HG03039 (cell line): ENCODE data around the gene SORCS2.
"Not testable (repeated sequence)": the region's sequence is repeated elsewhere in the genome, so short reads cannot be mapped to it uniquely, and the experiment has no call there.

Experiments used
- ATAC-seq: cut with Tn5 transposase; IDR thresholded peaks from one replicate; pipeline ENCODE4 v1.9.1; 2021; ENCODE audit warnings: mild to moderate bottlenecking, moderate library complexity; ENCODE audit not compliant: unreplicated experiment

Gene SORCS2

DNA sequence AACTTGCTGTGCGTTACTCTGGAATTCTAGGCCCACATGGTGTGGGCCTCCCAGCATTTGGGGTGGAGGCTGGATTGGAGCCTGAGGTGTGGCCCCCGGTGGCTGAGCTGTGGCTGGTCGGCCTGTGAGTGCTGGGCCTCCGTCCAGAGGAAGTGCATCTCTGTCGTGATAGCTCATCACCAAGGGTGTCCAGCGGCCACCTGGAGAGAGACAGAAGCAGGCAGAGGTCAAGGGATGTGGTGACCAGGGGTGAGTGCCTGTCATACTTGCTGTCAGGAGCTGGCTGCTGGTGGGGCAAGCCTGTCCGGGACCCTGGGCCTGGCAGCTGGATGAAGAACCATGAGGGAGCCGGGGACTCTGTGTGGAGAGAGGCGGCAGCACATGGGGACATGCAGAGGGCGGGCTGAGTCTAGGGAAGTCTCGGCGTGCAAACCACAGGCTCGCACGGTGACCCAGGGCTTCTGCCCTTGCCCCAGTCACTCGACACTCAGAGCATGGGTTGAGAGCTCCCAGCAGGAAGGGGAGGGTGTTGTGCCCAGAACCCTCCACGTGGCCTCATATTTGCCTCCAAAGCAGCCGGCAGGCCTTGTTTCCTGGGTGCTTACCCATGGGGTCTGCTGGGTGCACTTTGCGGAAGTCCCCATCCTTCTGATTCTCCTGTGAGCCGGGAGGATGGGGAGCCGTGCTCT is 6.2 kb downstream of the SORCS2 start:
- ATAC-seq: no peak

DNA sequence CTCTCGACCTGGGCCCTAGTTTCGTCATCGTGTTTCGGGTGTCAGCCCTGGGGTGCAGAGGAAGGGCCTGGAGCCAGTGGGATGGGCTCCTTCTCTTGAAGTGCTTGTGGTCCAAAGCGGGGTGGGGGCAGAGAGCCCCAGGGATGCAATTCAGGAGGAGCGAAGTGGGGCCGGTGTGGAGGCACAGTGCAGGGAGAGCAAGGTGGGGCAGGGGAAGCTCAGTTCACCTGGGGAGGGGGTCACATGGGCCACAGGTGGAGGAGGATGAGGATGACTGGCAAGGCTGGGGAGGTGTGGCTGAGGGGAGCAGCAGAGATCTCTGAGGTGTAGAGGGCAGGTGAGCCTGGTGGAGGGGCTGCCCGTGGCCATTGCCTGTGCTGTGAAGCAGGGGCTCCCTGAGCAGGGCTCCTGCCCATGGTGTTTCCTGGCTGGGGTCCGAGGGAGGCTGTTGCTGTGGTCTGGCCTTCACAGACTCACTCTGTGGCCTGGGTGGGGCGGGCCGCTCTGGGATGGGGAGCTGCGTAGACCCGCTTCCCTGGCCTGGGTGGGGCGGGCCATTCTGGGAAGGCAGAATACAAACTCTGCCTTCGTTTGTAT is 6.9 kb downstream of the SORCS2 start:
- ATAC-seq: no peak

DNA sequence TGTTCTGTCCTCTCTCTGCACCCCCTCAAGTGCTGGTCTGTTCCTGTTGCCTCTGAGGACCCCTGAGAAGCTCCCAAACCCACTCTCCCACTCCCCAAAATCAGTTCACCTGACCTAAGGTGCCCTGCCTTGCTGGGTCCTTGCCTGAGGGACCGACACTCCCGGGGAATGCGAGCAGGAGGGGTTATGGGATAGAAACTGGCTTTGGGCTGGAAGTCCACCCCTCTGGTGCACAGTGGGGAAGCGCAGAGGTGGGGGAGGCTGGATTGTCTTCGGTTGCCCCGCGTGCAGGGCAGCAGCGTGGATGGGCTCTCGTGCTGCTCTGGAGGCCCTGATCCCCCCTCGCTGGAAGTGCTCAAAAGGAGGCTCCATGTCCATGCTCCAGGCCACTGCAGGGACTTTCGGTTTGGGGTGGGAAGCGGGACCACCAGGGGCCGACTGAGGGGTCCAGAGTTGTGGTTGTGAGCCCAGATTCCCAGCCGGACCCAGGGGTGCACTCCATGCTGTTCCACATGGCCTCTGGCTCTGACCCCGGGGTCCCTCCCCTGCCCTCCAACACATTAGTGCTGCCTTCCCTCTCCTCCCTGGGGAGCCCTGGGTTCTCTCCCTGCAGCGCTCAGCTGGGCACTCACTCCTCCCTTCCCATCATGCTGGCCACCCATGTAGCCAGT is 7.6 kb downstream of the SORCS2 start:
- no peak for ATAC-seq

DNA sequence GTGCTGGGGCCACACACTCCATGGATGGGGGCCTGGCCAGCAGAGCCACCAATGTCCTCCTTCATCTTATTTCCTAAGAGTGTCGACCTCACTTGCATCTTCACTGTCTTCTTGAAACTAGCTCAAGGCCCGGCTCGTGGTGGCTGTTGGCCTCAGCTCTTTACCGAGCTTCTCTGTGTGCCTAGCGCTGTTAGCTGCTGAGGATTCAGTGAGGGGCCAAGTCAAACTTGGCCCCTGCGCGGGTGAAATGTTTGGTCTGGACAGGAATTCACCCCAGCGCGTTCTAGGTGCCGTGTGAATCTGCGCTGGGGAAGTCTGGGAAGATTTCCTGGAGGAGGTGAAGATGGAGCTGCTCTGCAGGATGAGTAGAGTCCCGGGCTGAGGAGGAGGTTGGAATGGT is 8.5 kb downstream of the SORCS2 start:
- no peak for ATAC-seq

DNA sequence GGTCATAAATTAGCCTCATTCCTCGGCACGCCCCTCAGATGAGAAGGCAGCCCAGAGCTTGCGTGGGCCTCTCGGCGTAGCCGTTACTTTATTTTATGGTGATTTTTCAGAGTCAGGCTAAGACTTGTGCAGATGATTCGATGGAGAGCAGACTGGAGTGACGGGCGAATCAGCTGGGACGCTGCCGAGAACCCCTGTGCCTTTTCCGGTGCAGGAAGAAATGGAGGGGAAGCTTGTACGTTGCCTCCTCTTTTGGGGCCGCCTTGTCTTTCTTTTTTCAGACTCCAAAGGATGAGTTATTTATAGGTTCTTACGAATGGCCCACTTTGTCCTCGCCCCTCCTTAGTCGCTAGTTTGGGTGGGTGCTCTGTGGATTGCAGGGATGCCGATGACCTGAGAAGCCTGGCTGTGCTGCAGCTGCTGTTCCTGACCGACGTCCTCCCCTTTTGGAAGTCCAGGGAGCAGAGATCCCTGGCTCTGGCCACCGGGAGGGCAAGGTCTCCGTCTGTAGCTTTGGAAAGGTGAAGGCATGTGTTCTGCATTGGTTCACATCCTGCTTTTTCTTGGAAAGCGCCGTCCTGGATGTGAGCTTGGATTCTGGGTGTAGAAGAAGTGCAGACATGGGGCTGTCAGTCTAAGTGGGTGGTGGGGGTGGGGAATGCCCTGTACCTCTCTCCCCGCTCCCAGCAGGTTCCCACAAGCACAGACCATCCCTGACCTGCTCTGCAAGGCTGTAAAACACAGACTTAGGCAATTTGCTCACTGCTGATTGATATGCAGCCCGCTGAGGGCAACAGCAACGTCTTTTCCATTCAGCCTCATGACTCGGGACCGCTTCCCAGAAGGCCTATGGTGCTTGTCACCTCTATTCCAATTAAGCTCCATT is 9.3 kb downstream of the SORCS2 start:
- ATAC-seq: no peak

DNA sequence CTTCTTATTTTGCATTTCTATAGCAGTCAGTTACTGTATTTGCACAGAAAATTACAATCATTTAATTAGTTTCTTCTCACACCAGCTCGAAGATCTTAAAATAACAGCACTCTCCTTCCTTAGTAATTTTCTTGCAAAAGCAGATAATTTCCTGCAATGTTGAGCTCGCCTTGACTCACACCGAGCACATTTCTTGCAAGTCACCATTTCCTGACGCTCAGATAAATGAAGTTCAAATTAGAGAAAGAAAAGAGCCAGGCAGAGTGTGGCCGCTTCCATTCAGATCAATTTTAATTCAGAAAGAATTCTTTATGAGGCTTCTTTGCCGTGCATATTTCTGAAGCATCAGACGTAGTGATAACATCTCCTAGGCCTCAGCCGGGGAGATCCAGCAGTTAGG is 10.1 kb downstream of the SORCS2 start:
- no peak for ATAC-seq

DNA sequence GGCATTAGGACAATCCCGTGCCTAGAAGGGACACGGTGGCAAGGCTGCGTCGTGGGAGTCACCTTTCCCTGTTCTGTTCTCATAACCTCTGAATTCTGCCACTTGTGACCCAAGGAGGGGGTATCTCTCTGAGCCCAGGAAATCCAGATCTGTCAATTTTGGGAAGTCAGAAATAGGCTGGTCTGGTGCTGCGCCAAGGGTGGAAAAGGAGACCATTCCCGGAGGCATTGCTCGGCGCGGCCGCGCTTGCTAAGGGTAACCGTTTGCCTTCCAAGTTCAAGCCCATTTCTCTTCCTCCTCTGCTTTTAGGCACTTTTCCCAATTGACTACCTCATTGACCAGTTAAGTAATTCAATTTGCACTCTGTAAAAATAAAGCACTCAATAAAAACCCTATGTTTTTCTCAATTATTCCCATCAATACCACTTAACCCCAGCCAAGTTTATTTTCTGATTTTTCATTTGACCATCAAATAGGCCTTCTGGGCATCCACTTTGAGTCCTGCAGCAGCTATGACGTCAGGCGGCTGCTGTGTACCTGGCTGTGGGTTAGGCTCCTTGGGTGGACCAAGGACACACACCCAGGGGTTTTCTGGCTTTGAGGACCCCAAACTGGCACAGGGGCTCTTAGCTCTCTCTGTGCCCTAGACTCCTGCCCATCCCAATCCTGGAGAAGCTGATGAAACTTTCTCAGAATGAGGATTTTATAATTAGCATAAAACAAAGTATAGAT is 12.5 kb downstream of the SORCS2 start:
- ATAC-seq: no peak

DNA sequence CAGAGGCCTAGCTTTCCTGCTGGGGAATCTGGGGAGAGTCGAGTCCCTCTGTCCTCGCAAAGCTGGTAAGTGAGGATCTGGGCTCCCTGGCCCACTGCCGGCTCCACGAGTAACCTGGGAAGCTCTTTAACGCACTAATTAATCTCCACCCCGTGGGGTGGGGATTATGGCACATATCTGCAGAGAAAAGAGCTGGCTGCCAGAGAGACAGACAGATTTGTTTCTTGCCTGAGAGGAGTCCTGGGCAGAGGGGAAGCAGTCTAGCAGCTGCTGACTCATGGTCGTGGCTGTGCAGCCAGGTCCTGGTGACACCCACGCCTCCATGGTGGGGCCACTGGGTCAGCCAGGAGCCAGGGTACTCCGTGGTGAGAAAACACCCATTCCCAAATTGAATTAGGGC is 14.0 kb downstream of the SORCS2 start:
- ATAC-seq: no peak

DNA sequence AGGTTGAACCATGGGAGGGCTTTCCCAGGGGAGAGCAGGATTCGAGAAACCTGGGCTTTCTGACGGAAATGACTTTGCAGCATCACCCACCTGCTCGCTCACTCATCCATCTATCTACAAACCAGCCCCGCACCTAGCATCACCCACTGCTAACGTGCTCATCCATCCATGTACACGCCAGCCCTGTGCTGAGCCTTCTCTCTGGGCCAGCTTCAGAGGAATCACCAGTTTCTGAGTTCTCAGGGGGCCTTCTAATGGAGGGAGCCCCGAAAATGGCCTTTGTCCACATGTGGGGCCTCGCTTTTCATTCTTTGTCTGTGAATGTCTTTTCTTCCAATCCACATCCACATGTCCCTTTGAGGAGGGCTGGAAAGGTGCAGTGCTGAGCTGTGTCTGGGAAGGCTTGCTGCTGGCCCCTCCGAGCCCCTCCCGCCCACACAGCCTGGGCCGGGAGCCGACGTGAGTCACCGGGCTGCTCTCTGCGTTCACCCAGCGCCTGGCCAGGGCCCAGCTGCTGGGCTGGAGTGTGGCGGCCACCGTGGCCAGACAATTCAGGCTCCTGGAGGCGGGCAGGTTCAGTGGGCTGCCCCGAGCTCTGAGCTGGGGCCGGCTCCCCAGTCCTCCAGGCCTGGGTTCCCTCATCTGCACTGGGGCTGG is 14.7 kb downstream of the SORCS2 start:
- no peak for ATAC-seq

DNA sequence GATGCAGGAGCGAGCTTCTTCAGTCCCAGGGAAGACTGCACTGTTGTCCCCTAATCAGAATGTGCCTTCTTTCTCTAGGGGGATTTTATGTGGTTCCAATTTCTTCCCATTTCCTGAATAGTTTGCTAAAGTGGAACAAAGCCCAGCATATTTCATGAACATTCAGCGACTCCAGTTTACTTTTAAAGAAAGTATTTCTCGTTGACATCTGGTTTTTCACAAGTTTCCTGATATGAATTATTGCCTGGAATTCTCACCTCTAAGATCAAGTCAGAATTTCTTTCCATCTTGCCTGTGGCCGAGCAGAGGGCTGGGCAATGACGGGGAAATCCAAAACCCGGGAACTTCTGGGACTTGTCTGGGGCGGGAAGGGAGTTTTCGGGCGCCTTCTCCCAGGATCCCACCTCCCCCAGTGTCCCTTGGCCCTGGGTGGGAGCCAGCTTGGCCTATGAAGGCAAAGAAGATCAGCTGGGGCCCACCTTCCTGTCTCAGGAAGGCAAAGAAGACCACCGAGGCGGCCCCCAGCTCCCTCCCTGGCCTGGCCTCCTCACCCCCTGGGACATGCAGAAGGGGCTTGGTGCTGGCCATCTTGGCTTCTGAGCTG is 15.4 kb downstream of the SORCS2 start:
- no peak for ATAC-seq

DNA sequence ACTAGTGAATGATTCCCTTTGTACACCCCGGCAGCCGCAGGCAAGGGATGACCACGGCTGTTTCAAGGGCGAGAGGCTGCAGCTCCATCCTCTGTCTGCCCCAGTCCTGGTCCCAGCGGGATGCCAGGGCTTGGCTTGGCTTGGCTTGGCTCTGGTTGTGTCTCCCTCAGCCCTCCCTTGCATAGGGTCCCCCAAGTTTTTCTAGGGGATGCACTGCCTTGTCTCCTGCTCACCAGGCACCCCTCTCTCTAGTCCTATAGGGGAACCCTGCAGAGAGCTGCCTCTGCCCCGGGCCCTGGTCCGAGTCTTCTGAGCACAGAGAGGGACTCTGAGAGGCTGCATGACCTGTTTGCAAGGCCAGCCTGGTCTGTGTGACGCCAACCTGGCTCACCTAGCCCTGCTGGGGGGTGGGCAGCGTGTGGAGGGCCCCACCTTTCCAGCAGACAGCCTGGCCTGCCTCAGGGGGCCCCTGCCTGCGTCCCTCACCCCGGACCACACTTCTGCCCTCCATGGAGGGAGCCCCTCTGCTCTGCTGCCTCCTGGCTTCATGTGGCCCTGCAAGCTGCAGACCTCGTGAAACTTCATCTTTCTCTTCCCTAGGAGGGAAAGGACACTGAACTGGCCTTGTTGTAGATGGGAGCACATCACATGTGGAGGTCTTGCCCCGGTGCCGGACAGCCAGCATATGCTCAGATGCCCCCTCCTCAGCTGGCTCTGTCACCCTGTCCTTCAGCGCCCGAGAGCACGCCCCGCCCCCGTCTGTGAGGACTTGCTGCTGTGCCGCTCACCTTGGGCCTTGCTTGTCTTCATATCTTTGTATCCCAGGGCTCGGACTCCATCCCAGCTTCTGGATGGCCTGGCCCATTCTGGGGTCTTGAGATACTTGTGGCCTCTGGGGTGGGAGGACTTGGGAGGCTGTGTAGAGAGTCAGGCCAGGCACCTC is 16.4 kb downstream of the SORCS2 start:
- no peak for ATAC-seq

DNA sequence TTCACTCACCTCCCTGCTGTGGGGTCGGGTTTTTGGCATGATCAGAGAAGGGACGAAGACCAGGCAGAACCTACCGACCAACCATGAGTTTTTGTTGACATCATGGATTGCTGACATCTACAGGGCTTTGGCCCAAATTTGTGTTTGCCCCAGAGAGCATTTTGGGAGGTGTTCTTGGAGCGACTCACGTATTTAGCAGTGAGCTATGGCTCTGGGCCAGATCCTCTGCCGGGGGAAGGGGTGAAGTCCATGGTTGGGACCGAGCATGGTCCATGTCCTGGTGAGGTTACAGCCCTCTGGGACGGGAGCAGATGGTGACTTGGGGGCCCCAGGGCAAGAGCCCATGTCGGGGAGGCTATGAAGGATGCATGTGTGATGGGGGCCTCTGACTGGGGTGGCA is 17.4 kb downstream of the SORCS2 start:
- no peak for ATAC-seq

DNA sequence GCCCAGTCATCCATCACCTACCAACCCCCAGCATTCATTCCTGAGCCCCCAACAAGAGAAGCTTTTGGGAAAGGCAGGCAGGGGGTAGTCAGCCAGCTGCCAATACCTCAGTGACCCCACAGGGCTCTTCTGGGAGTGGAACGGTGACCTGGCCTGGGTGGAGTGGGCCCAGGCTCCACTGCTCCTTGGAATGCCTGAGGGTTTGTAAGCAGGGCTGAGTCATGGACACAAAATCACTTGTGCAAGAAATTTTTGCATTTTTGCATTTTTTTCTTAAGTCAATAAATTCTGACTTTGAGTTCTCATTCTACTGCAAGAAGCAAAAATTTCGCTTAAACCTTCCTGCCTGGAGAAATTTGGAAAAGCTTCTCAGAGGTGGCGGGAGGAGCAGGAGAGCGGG is 18.5 kb downstream of the SORCS2 start:
- ATAC-seq: no peak

DNA sequence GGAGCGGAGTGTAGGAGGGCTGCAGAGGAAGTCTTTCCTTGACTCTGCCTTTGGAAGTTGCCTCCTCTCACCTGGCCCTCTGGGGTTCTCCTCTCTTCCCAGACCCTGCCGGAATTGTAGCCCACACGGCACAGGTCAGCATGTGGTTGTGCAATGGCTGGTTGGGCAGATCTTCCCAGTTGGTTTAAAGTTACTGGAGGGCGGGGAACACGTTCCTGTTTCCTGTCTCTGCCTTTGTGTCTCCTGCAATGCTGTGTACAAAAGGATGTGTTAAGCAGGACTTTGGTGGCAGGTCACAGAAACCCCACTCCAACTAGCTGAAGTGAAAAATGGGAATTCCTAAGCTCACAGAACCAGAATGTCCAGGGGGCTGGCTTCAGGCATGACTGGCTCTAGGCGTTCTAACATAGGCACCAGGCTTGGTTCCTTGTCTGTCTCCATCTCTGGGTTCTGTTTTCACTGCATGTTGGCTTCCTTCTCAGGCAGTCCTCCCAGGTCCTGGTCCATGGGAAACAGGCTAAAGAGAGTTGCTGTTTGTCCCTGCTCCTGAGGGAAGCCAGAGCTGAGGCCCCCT is 19.9 kb downstream of the SORCS2 start:
- ATAC-seq: no peak

DNA sequence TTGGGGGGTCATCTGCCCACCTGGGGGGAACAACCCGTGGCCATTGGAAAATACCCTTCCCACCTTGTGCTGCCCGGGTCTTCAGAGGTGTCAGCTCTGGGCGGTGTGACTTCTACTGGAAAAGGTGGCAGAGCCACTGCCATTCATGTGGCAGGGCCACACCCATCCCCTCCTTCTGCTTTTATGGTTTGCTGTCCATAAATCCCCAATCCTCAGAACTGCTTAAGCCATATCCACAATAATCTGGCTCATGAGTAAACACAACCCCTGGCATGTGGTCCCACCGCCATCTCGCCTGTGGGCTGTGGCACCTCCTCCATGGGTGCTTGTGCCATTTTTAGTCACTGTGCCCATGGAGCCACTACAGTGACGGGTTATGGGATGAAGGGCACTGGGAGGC is 20.6 kb downstream of the SORCS2 start:
- ATAC-seq: no peak

DNA sequence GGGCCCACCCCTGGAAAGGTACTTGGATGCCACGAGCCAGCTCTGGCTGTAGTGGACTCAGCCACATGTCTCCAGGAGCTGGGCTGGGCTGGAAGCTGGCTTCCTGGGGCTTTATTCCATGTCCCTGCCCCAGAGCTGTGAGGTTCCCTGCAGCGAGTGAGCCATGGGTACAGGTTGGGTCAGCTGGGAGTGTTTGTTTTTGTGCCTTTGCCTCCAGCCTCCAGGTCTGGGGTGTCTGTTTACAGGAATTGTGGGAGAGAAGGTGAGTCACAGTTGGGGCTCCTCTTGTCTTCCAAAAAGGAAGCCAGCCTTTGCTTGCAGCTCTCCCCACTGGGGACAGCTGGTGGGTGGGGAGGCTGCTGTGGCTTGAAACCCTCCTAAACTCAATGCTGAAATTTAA is 21.5 kb downstream of the SORCS2 start:
- no peak for ATAC-seq

DNA sequence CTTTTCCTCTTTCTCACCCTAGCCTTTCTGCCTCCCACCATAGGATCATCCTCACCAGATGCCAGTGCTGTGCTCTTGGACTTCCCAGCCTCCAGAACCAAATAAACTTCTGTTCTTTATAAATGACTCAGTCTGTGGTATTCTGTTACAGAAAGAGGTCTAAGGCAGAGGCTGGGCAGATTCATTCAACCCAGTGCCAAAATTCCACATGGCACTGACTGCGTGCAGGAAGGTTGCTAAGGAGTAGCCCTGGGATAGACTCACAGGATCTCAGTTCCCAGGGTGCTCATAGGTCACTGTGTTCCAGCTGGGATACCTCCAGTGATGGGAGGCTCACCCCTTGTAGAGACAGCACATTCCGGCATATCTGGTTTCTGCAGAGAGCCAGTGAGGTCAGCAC is 22.0 kb downstream of the SORCS2 start:
- ATAC-seq: no peak

DNA sequence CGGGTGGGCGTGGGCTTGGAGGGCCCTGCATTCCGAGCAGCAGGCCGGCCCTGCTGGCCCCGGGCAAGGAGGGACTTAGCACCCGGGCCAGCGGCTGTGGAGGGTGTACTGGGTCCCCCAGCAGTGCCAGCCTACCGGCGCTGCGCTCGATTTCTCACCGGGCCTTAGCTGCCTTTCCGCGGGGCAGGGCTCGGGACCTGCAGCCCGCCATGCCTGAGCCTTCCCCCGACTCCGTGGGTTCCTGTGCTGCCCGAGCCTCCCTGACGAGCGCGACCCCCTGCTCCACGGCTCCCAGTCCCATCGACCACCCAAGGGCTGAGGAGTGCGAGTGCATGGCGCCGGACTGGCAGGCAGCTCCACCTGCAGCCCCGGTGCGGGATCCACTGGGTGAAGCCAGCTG is 22.8 kb downstream of the SORCS2 start:
- not testable (repeated sequence) for ATAC-seq
